IMR-90 (cell line): ENCODE results near the gene PITPNM2. TPM values are rescaled to one million over a fixed set of nuclear protein-coding genes. Genes with fewer than 3 reads are reported as not detected.

ENCODE experiments used
- ATAC-seq: fragments of 200-7000 bp; cut with Tn5 transposase; 2 replicates; pipeline ENCODE4 v1.9.1; 2020; ENCODE audit warnings: low read depth, mild to moderate bottlenecking, moderate library complexity
- BruUV-seq: library from RNA; stranded (reverse); fragments of 400-500 nt; replicated peaks from 2 replicates; lab custom pipeline; 2021; lab: Mats Ljungman, UMichigan
- CTCF ChIA-PET: fragments of 300-600 bp; formaldehyde crosslinking; extraction: SDS; loops from one replicate; lab custom pipeline; 2021; ENCODE audit warnings: antibody characterized with exemption; lab: Yijun Ruan, JAX
- POLR2A ChIA-PET: fragments of 300-600 bp; sonication (Branson Sonifier 250); formaldehyde crosslinking; loops from one replicate; lab custom pipeline; 2022; ENCODE audit warnings: antibody characterized with exemption; ENCODE audit not compliant: unreplicated experiment; lab: Charles Lee
- DNase-seq: peaks from one replicate; pipeline ENCODE4 v3.0.0; 2013
- H2AFZ ChIP-seq: replicated peaks from 2 replicates; pipeline ENCODE3; 2013; ENCODE audit warnings: low read length, mild to moderate bottlenecking; ENCODE audit not compliant: poor library complexity
- H2AK5ac ChIP-seq: 2 replicates; pipeline ENCODE4 v1.6.1; 2013; ENCODE audit warnings: low read depth, low read length, inconsistent platforms
- H2AK9ac ChIP-seq: replicated peaks from 2 replicates; pipeline ENCODE3; 2013; ENCODE audit warnings: mild to moderate bottlenecking, low read depth, low read length, moderate library complexity; ENCODE audit not compliant: poor library complexity
- H2BK120ac ChIP-seq: 2 replicates; pipeline ENCODE4 v1.6.1; 2013; ENCODE audit warnings: low read depth, low read length, inconsistent platforms
- H2BK15ac ChIP-seq: 3 replicates; pipeline ENCODE4 v1.6.1; 2013; ENCODE audit warnings: low read depth, low read length, inconsistent platforms
- H2BK20ac ChIP-seq: 2 replicates; pipeline ENCODE4 v1.6.1; 2013; ENCODE audit warnings: low read depth, mild to moderate bottlenecking, inconsistent platforms, low read length, moderate library complexity
- H2BK5ac ChIP-seq: 2 replicates; pipeline ENCODE4 v1.6.1; 2013; ENCODE audit warnings: mild to moderate bottlenecking, low read depth, low read length, inconsistent platforms; ENCODE audit not compliant: poor library complexity, severe bottlenecking
- H3K14ac ChIP-seq: replicated peaks from 2 replicates; pipeline ENCODE4 v1.6.1; 2013; ENCODE audit warnings: low read depth, low read length, inconsistent platforms
- H3K18ac ChIP-seq: 2 replicates; pipeline ENCODE4 v1.6.1; 2013; ENCODE audit warnings: low read depth, low read length, control low read depth
- H3K23ac ChIP-seq: 2 replicates; pipeline ENCODE4 v1.6.1; 2013; ENCODE audit warnings: low read depth, low read length, inconsistent platforms
- H3K27ac ChIP-seq: 2 replicates; pipeline ENCODE4 v1.5.1; 2013; ENCODE audit warnings: mild to moderate bottlenecking, control low read depth, low read length; ENCODE audit not compliant: insufficient read depth
- H3K27me3 ChIP-seq: 2 replicates; pipeline ENCODE4 v1.6.1; 2013; ENCODE audit warnings: low read length; ENCODE audit not compliant: control insufficient read depth, insufficient read depth
- H3K36me3 ChIP-seq: 2 replicates; pipeline ENCODE4 v1.6.1; 2013; ENCODE audit warnings: low read length, mixed read lengths; ENCODE audit not compliant: control insufficient read depth, insufficient read depth
- H3K4ac ChIP-seq: 2 replicates; pipeline ENCODE4 v1.6.1; 2013; ENCODE audit warnings: low read depth, low read length, inconsistent platforms
- H3K4me1 ChIP-seq: 2 replicates; pipeline ENCODE4 v1.6.1; 2013; ENCODE audit warnings: low read length, mixed read lengths; ENCODE audit not compliant: control insufficient read depth, insufficient read depth
- H3K4me2 ChIP-seq: 2 replicates; pipeline ENCODE4 v1.6.1; 2013; ENCODE audit warnings: low read depth, mild to moderate bottlenecking, control low read depth, low read length, moderate library complexity
- H3K4me3 ChIP-seq: 2 replicates; pipeline ENCODE4 v1.5.1; 2013; ENCODE audit warnings: low read depth, mild to moderate bottlenecking, control low read depth, low read length, moderate library complexity; ENCODE audit not compliant: insufficient read depth
- H3K56ac ChIP-seq: 2 replicates; pipeline ENCODE4 v1.6.1; 2013; ENCODE audit warnings: low read length, inconsistent platforms; ENCODE audit not compliant: insufficient read depth; ENCODE audit errors: extremely low read depth
- H3K79me1 ChIP-seq, 2 experiments: 2 replicates each; pipeline ENCODE4 v1.6.1; 2013; ENCODE audit warnings: low read length in 2 of 2, inconsistent platforms in 1 of 2, low read depth in 1 of 2
- H3K9ac ChIP-seq: 2 replicates; pipeline ENCODE4 v1.6.1; 2013; ENCODE audit warnings: low read depth, low read length, control low read depth
- H3K9me1 ChIP-seq: 2 replicates; pipeline ENCODE4 v1.6.1; 2013; ENCODE audit warnings: low read length, inconsistent platforms; ENCODE audit not compliant: insufficient read depth
- H3K9me3 ChIP-seq: 2 replicates; pipeline ENCODE4 v1.6.1; 2013; ENCODE audit warnings: low read length; ENCODE audit not compliant: control insufficient read depth, insufficient read depth
- H4K20me1 ChIP-seq: 2 replicates; pipeline ENCODE4 v1.6.1; 2013; ENCODE audit warnings: low read length, inconsistent platforms; ENCODE audit not compliant: insufficient read depth
- H4K5ac ChIP-seq: 2 replicates; pipeline ENCODE4 v1.6.1; 2013; ENCODE audit warnings: mild to moderate bottlenecking, low read depth, low read length, control low read depth
- H4K8ac ChIP-seq, 2 experiments: 2 replicates each; pipeline ENCODE4 v1.6.1; 2013; ENCODE audit warnings: low read depth in 2 of 2, low read length in 2 of 2, control low read depth in 1 of 2, inconsistent platforms in 1 of 2
- H4K91ac ChIP-seq: 2 replicates; pipeline ENCODE4 v1.6.1; 2013; ENCODE audit warnings: low read depth, low read length, inconsistent platforms; ENCODE audit not compliant: insufficient read depth
- BHLHE40 ChIP-seq: fragments of 150-350 bp; IDR thresholded peaks from 2 replicates; pipeline ENCODE4 v1.6.1; 2016; ENCODE audit warnings: mild to moderate bottlenecking, low read depth, low read length
- CEBPB ChIP-seq: IDR thresholded peaks from 2 replicates; pipeline ENCODE4 v1.6.1; 2012; ENCODE audit warnings: low read depth, low read length, improper control_type of control experiment
- CHD1 ChIP-seq: IDR thresholded peaks from 2 replicates; pipeline ENCODE4 v1.6.1; 2012; ENCODE audit warnings: low read depth, low read length, improper control_type of control experiment
- MAFK ChIP-seq: IDR thresholded peaks from 2 replicates; pipeline ENCODE4 v1.6.1; 2012; ENCODE audit warnings: low read depth, low read length, improper control_type of control experiment
- MAZ ChIP-seq: IDR thresholded peaks from 2 replicates; pipeline ENCODE4 v1.6.1; 2012; ENCODE audit warnings: low read depth, mild to moderate bottlenecking, low read length, improper control_type of control experiment, moderate library complexity, borderline replicate concordance
- MXI1 ChIP-seq: IDR thresholded peaks from 2 replicates; pipeline ENCODE4 v1.6.1; 2012; ENCODE audit warnings: low read depth, mild to moderate bottlenecking, low read length, moderate library complexity, borderline replicate concordance
- NFE2L2 ChIP-seq: fragments of 150-350 bp; IDR thresholded peaks from 2 replicates; pipeline ENCODE4 v1.6.1; 2016; ENCODE audit warnings: low read depth, mild to moderate bottlenecking, low read length
- RAD21 ChIP-seq: IDR thresholded peaks from 2 replicates; pipeline ENCODE4 v1.6.1; 2012; ENCODE audit warnings: low read length, improper control_type of control experiment
- RCOR1 ChIP-seq: IDR thresholded peaks from 2 replicates; pipeline ENCODE4 v1.6.1; 2012; ENCODE audit warnings: mild to moderate bottlenecking, low read length, improper control_type of control experiment; ENCODE audit not compliant: insufficient replicate concordance
- RFX5 ChIP-seq: IDR thresholded peaks from 2 replicates; pipeline ENCODE4 v1.8.0; 2012; ENCODE audit warnings: low read depth, mild to moderate bottlenecking, low read length, moderate library complexity
- SMC3 ChIP-seq: fragments of 150-350 bp; IDR thresholded peaks from 2 replicates; pipeline ENCODE4 v1.6.1; 2016; ENCODE audit warnings: low read depth, mild to moderate bottlenecking, antibody characterized with exemption, low read length, moderate library complexity
- WGBS, 2 experiments: methylation state at CpG; one replicate each; pipeline versions ENCODE4 v1.1.5 to v1.1.7; 2013; ENCODE audit warnings: missing lambda C conversion rate in 2 of 2; ENCODE audit not compliant: insufficient read length in 1 of 2; ENCODE audit errors: extremely low coverage in 2 of 2; 5-methylcytosine and 5-hydroxymethylcytosine counted together
- dilution Hi-C: fragments of 300-500 bp; cut with HindIII; formaldehyde crosslinking; loops from one replicate; pipeline ENCODE4 v1.14.3; 2018; ENCODE audit warnings: low sequenced_read_pairs; ENCODE audit not compliant: unreplicated experiment
- in situ Hi-C: fragments of 300-500 bp; cut with MboI; formaldehyde crosslinking; loops from 3 replicates; pipeline ENCODE4 v1.14.3; 2019; ENCODE audit warnings: low sequenced_read_pairs, inconsistent platforms, mixed read lengths
- intact Hi-C: fragments of 100-400 bp; cut with micrococcal nuclease; formaldehyde crosslinking; loops from 2 replicates; pipeline ENCODE4 v1.10.0; 2022
- polyA plus RNA-seq, 3 experiments: library from polyadenylated mRNA; depleted of rRNA; stranded (reverse); fragments of >200 nt; gene quantifications; 2 replicates each; pipeline ENCODE4 v1.2.3, GENCODE V29; 2012; ENCODE audit warnings: low replicate concordance in 1 of 3
- total RNA-seq: library from RNA; depleted of rRNA; stranded (reverse); fragments of >200 nt; gene quantifications from 2 replicates; pipeline ENCODE4 v1.2.3, GENCODE V29; 2012
- TF ChIP-seq, protein P1 (sequence below): fragments of 150-350 bp; IDR thresholded peaks from 2 replicates; pipeline ENCODE4 v1.6.1; 2016; ENCODE audit warnings: low read depth, mild to moderate bottlenecking, low read length, moderate library complexity, borderline replicate concordance
- TF ChIP-seq, protein P2 (sequence below): fragments of 150-350 bp; IDR thresholded peaks from 2 replicates; pipeline ENCODE4 v1.6.1; 2017; ENCODE audit warnings: mild to moderate bottlenecking, antibody characterized with exemption, low read length, low read depth

Gene PITPNM2
- total and polyA plus RNA-seq, 2 of the 4 experiments (the other 2 are of a cell fraction): 1.6 to 3.0 TPM

DNA sequence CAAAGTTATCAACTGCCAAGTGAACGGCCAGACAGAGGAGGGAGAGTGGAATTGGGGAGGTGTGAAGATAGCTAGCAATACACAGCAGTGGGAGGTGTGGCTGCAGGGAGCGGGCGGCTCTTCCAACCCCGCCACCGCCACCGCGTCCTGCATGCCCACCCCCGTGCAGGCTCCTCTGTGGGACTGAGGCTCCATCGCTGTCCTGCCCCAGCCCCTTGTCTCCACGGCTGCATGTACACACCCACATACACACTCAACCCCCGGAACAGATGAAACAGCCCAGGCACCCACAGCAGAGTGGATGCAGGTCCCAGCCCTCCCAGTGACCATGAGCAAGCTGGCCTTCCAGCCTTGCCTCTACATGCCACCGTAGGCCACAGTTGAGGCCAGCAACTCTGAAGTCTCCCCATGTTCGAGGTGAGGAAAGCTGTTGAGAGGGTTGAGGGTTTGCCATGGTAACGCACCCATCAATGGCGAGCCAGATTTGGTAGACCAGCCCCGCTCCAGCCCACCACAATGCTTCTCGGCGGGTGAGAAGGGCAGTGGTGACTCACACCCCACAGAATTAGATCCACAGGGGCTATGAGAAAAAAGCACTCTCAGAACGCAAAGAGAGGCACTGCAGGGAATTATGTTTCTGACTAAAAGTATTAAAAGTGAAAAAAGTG, 39.3 kb downstream of the PITPNM2 start (continued):
- TF ChIP-seq SMC3 (no peak), CHD1 (no peak), NFE2L2 (no peak), MAFK (no peak), BHLHE40 (no peak)

DNA sequence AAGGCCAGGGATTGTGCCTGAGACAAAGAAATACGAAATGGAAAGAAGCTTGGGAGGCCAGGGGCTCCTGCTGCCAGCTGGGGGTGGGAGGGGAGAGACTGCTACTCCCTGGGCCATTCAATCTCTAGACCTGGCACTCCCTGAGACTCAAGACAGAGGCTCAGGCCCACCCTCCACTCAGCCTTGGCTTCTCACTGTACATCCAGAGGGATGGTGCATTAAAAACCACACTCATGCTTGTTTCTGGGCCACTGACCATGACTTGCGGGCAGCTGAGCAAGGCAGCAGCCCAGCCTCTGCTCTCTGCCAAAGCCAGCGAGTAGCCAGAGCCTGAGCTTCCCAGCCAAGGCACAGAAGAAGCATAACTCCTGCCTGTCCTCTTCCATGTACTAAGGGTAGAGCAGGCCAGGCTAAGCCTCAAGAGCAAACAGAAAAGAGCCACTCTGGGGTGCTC, 41.5 kb downstream of the PITPNM2 start:
- Histone ChIP-seq H3K9me3 (no peaks in the 10 kb centered on the region), H3K9me1 (peaks cover 21% of the 10 kb centered on the region), H3K79me1 (peaks cover 12 to 22% of the 10 kb centered on the region in 2 experiments), H4K20me1 (peaks cover 26% of the 10 kb centered on the region), H3K14ac (no peak overlapping the region), H3K4me3 (no peak overlapping the region), H3K4ac (no peak overlapping the region), H3K23ac (no peak overlapping the region), H2BK20ac (no peak overlapping the region), H3K9ac (no peak overlapping the region), H3K4me2 (no peak overlapping the region), H3K4me1 (peaks cover 10% of the 10 kb centered on the region), H3K36me3 (peaks cover 26% of the 10 kb centered on the region; the same call in 1 of the 2 replicates), H3K27me3 (no peaks in the 10 kb centered on the region), H2BK15ac (no peak overlapping the region), H3K27ac (no peak overlapping the region), H4K8ac (no peak overlapping the region), H2AK9ac (no peak overlapping the region), H3K56ac (no peak overlapping the region), H4K91ac (no peak overlapping the region), H2BK120ac (no peak overlapping the region), H4K5ac (no peak overlapping the region), H2AK5ac (no peak overlapping the region), H2AFZ (no peak overlapping the region), H2BK5ac (no peak overlapping the region), H3K18ac (no peak overlapping the region)
- dilution Hi-C loops: no loop called here
- in situ Hi-C loops: no loop called here
- BruUV-seq: no TSS peak
- ATAC-seq (no peak), DNase-seq (no peak)
- WGBS, 2 experiments: 100% methylated on average over 1 of the region's 3 CpGs; no CpG with 5 or more reads in 1 of the 2 experiments
- ChIA-PET POLR2A (no interaction called here), CTCF (no interaction called here)
- TF ChIP-seq, protein P1, sequence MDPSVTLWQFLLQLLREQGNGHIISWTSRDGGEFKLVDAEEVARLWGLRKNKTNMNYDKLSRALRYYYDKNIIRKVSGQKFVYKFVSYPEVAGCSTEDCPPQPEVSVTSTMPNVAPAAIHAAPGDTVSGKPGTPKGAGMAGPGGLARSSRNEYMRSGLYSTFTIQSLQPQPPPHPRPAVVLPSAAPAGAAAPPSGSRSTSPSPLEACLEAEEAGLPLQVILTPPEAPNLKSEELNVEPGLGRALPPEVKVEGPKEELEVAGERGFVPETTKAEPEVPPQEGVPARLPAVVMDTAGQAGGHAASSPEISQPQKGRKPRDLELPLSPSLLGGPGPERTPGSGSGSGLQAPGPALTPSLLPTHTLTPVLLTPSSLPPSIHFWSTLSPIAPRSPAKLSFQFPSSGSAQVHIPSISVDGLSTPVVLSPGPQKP: no peak
- TF ChIP-seq CHD1 (no peak), MAZ (no peak), RAD21 (no peak), RCOR1 (no peak), CEBPB (no peak), MXI1 (no peak), RFX5 (no peak), MAFK (no peak)
- TF ChIP-seq, protein P2, sequence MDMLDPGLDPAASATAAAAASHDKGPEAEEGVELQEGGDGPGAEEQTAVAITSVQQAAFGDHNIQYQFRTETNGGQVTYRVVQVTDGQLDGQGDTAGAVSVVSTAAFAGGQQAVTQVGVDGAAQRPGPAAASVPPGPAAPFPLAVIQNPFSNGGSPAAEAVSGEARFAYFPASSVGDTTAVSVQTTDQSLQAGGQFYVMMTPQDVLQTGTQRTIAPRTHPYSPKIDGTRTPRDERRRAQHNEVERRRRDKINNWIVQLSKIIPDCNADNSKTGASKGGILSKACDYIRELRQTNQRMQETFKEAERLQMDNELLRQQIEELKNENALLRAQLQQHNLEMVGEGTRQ: no peak
- intact Hi-C loops: no loop called here
